Activated CD4-positive, alpha-beta memory T cell treated with anti-CD3 and anti-CD28 coated beads for 36 hours (primary cell): ENCODE data around the gene MRPL51. TPM values are rescaled to one million over a fixed set of nuclear protein-coding genes. Genes with fewer than 3 reads are reported as not detected.

Source experiments
- CTCF ChIA-PET: fragments of 350-600 bp; sonication (Branson Sonifier 250); formaldehyde crosslinking; loops from one replicate; lab custom pipeline; 2021; ENCODE audit warnings: antibody characterized with exemption, inconsistent platforms; lab: Charles Lee
- POLR2A ChIA-PET: fragments of 350-600 bp; sonication (Branson Sonifier 250); formaldehyde crosslinking; loops from one replicate; lab custom pipeline; 2021; ENCODE audit warnings: antibody characterized with exemption; lab: Charles Lee
- DNase-seq: peaks from one replicate; pipeline ENCODE4 v3.0.0-alpha.2; 2020
- H3K27ac Mint-ChIP-seq: one replicate; pipeline ENCODE4 v1.8.0; 2021; ENCODE audit warnings: mixed read lengths
- H3K27me3 Mint-ChIP-seq: one replicate; pipeline ENCODE4 v1.8.0; 2021; ENCODE audit warnings: mixed read lengths
- H3K36me3 Mint-ChIP-seq: one replicate; pipeline ENCODE4 v1.8.0; 2021; ENCODE audit warnings: mixed read lengths
- H3K4me1 Mint-ChIP-seq: one replicate; pipeline ENCODE4 v1.8.0; 2021; ENCODE audit warnings: low read depth, mixed read lengths
- H3K4me3 Mint-ChIP-seq: one replicate; pipeline ENCODE4 v1.8.0; 2021; ENCODE audit warnings: mild to moderate bottlenecking, mixed read lengths
- H3K9me3 Mint-ChIP-seq: one replicate; pipeline ENCODE4 v1.8.0; 2021; ENCODE audit warnings: mixed read lengths
- intact Hi-C: fragments of 100-400 bp; cut with micrococcal nuclease; formaldehyde crosslinking; loops from one replicate; pipeline ENCODE4 v1.15.1; 2023
- total RNA-seq, 2 experiments: library from RNA; stranded (reverse); gene quantifications; one replicate each; pipeline ENCODE4 v1.2.3, GENCODE V29; 2021

Gene MRPL51
- total RNA-seq, 2 experiments from 2014 or later, result 289 to 312 TPM

GRCh38 chr12:6450091-6450868 lies 42.8 kb downstream of the MRPL51 start:
- Mint-ChIP-seq H3K36me3 (peaks cover 77% of the 10 kb centered on the region), H3K9me3 (no peaks in the 10 kb centered on the region), H3K27me3 (no peaks in the 10 kb centered on the region), H3K4me1 (peaks cover 68% of the 10 kb centered on the region), H3K27ac (peak overlapping the region; percentile 100), H3K4me3 (peak overlapping the region; percentile 99)
- intact Hi-C loops, result loop anchor here (10.0 kb wide), 1 partner anchor 335 kb away; the partner anchor contains the start of gene CD4
- CTCF ChIA-PET, result interaction anchor here (2.6 to 5.9 kb wide), 3 partner anchors 15 to 25 kb away, joined by 12 to 50 read pairs (median 21); partner anchors contain the start of gene VAMP1
- POLR2A ChIA-PET, result interaction anchor here (0.9 to 4.7 kb wide), 8 partner anchors 7 to 84 kb away, joined by 3 to 93 read pairs (median 14); partner anchors contain the start of genes GAPDH and VAMP1
- DNase-seq, result peak; percentile 10

GRCh38 chr12:6444704-6445688 lies 48.1 kb downstream of the MRPL51 start, which contains the start of gene CD27:
Gene CD27 (plus strand): TSS chr12:6444955. CDS start chr12:6445096, 141 bp downstream.
- peak; percentile 32 for DNase-seq

DNA sequence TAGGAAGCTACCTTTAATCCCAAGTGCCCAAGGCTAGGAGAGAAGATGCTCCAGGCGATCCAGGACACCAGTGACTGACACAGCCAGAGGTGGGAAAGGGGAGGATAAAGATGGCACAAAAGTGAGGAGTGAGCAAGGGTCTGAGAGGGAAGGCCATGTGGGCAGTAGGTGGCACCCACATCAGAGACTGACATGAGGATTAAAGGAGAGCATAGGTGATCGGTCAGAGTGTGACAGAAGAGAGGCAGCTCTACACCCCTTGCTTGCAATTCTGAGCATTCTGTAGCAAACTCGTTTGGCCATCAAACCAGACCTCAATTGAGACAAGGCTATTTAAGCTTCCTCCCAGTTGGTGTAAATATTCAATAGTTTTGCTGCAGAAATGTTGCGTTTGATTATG lies 49.0 kb downstream of the MRPL51 start:
- H3K4me1 Mint-ChIP-seq, result peaks cover 65% of the 10 kb centered on the region
- peaks cover 42% of the 10 kb centered on the region for H3K36me3 Mint-ChIP-seq
- no peaks in the 10 kb centered on the region for H3K9me3 Mint-ChIP-seq
- POLR2A ChIA-PET, result interaction anchor here (1.0 to 6.8 kb wide), 10 partner anchors 8 to 94 kb away, joined by 3 to 96 read pairs (median 12); partner anchors contain the start of genes MRPL51, TAPBPL and VAMP1
- H3K27ac Mint-ChIP-seq, result peak overlapping the region; percentile 98
- no peaks in the 10 kb centered on the region for H3K27me3 Mint-ChIP-seq
- CTCF ChIA-PET, result interaction anchor here (0.7 to 5.4 kb wide), 9 partner anchors 13 to 365 kb away, joined by 3 to 45 read pairs (median 3); no protein-coding TSS in a partner anchor
- intact Hi-C loops, result loop anchor here (5.0 kb wide), 1 partner anchor 163 kb away; the partner anchor contains the start of gene CHD4
- H3K4me3 Mint-ChIP-seq, result peak overlapping the region; percentile 91
- peak; percentile 28 for DNase-seq

More at GRCh38 chr12:6444704-6445688, 48.1 kb downstream of the MRPL51 start, which contains the start of gene CD27:
- peak within 1 kb of the TSS; percentile 98 for H3K27ac Mint-ChIP-seq
- peaks cover 67% of the 10 kb centered on the region for H3K4me1 Mint-ChIP-seq
- POLR2A ChIA-PET, result interaction anchor here (1.0 to 6.8 kb wide), 7 partner anchors 12 to 90 kb away, joined by 3 to 96 read pairs (median 13); partner anchors contain the start of gene VAMP1
- H3K36me3 Mint-ChIP-seq, result peaks cover 43% of the 10 kb centered on the region
- intact Hi-C loops, result loop anchor here (5.0 kb wide), 1 partner anchor 162 kb away; the partner anchor contains the start of gene CHD4
- no peaks in the 10 kb centered on the region for H3K9me3 Mint-ChIP-seq
- H3K4me3 Mint-ChIP-seq, result peak within 1 kb of the TSS; percentile 91
- CTCF ChIA-PET, result interaction anchor here (1.0 to 5.4 kb wide), 7 partner anchors 9 to 93 kb away, joined by 3 to 45 read pairs (median 12); no protein-coding TSS in a partner anchor
- no peaks in the 10 kb centered on the region for H3K27me3 Mint-ChIP-seq

DNA sequence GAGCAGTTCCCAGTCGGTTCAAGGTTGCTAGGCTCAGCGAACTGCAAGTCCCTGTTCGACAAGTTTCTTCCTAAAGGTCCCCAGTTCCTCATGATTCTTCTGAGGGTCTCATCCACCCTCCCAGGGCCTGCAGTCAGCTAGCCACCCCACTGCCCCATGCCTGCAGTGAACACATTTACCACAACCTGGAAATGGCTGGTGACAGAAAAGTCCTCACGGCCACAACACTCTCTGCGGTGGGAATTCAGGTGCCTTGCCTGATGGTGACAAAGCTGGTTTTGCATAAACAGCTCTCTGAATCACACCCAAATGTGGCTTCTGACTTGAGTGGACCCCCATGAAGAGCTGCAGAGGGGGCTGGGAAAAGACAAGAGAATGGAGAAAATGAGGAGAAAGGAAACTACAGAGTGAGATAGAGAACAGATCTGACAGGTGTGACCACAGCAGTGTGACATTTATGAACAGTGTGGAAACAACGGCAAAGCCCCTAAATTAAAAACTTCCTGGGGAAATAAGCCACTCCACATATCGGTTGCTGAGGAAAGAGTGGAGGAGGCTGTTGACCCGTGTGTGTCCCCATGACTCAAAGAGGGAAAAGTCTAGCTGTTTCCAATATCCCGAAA lies 49.6 kb downstream of the MRPL51 start:
- POLR2A ChIA-PET, result interaction anchor here (1.0 to 6.8 kb wide), 10 partner anchors 9 to 94 kb away, joined by 3 to 96 read pairs (median 12); partner anchors contain the start of genes MRPL51, TAPBPL and VAMP1
- Mint-ChIP-seq H3K36me3 (peaks cover 42% of the 10 kb centered on the region), H3K9me3 (no peaks in the 10 kb centered on the region), H3K27ac (peak overlapping the region; percentile 98), H3K4me1 (peaks cover 69% of the 10 kb centered on the region), H3K27me3 (no peaks in the 10 kb centered on the region), H3K4me3 (peak overlapping the region; percentile 91)
- intact Hi-C loops, result loop anchor here (1.0 to 5.0 kb wide), 4 partner anchors 9 to 164 kb away; partner anchors contain the start of genes CHD4 and TAPBPL
- CTCF ChIA-PET, result interaction anchor here (0.7 to 5.4 kb wide), 11 partner anchors 13 to 366 kb away, joined by 3 to 45 read pairs (median 3); partner anchors contain the start of gene MRPL51
- DNase-seq, result peak; percentile 75

- no peak for DNase-seq
- Mint-ChIP-seq H3K4me1 (peaks cover 66% of the 10 kb centered on the region), H3K27me3 (no peaks in the 10 kb centered on the region), H3K4me3 (no peak overlapping the region), H3K9me3 (no peaks in the 10 kb centered on the region), H3K36me3 (peaks cover 37% of the 10 kb centered on the region), H3K27ac (peak overlapping the region; percentile 98)
- ChIA-PET CTCF (interaction anchor here (0.7 to 5.4 kb wide), 9 partner anchors 15 to 96 kb away, joined by 3 to 45 read pairs (median 4); partner anchors contain the start of gene MRPL51), POLR2A (interaction anchor here (1.3 to 6.8 kb wide), 6 partner anchors 9 to 95 kb away, joined by 3 to 96 read pairs (median 24); partner anchors contain the start of genes TAPBPL and VAMP1)
- intact Hi-C loops, result loop anchor here (1.0 to 5.0 kb wide), 4 partner anchors 9 to 164 kb away; partner anchors contain the start of genes CHD4 and TAPBPL
Observed at GRCh38 chr12:6442836-6443235, 50.2 kb downstream of the MRPL51 start.

Other genes with a start within 250 kb of the MRPL51 start
- gene PLEKHG6, start 182.6 kb downstream of the MRPL51 start, total RNA-seq, result not detected
- 10 to 100 TPM; 47.5 to 49.6 TPM for gene TNFRSF1A, start 151.2 kb downstream of the MRPL51 start, total RNA-seq
- gene SCNN1A, start 117.7 kb downstream of the MRPL51 start, total RNA-seq, result under 1 TPM; 0.17 to 0.26 TPM
- gene LTBR, start 109.1 kb downstream of the MRPL51 start, total RNA-seq, result 1 to 10 TPM; 1.5 to 1.9 TPM
- 10 to 100 TPM; 36.5 to 39.3 TPM for gene CD27, start 48.3 kb downstream of the MRPL51 start, total RNA-seq
- 10 to 100 TPM; 33.4 to 35.0 TPM for gene TAPBPL, start 41.2 kb downstream of the MRPL51 start, total RNA-seq
- 10 to 100 TPM; 27.7 to 30.2 TPM for gene VAMP1, start 22.6 kb downstream of the MRPL51 start, total RNA-seq
- gene NCAPD2, start 840 bp upstream of the MRPL51 start, total RNA-seq, result 100 to 1,000 TPM; 192 to 196 TPM
- gene GAPDH, start 41.3 kb upstream of the MRPL51 start, total RNA-seq, result 1,000 to 10,000 TPM; 5,823 to 5,836 TPM
- 10 to 100 TPM; 10.9 to 12.4 TPM for gene IFFO1, start 62.8 kb upstream of the MRPL51 start, total RNA-seq
- 10 to 100 TPM; 74.9 to 82.2 TPM for gene NOP2, start 75.0 kb upstream of the MRPL51 start, total RNA-seq
- 100 to 1,000 TPM; 302 to 305 TPM for gene CHD4, start 114.1 kb upstream of the MRPL51 start, total RNA-seq
- gene LPAR5, start 142.7 kb upstream of the MRPL51 start, total RNA-seq, result 1 to 10 TPM; 4.7 to 4.8 TPM
- 1 to 10 TPM in 1 of 2 experiments, under 1 TPM in 1; 0.63 to 1.2 TPM for gene ACRBP, start 154.2 kb upstream of the MRPL51 start, total RNA-seq
- 10 to 100 TPM; 13.8 to 15.2 TPM for gene ING4, start 169.9 kb upstream of the MRPL51 start, total RNA-seq
- 10 to 100 TPM; 55.3 to 56.3 TPM for gene ZNF384, start 196.1 kb upstream of the MRPL51 start, total RNA-seq
- gene PIANP, start 207.6 kb upstream of the MRPL51 start, total RNA-seq, result under 1 TPM; 0.17 to 0.44 TPM
- gene COPS7A, start 230.8 kb upstream of the MRPL51 start, total RNA-seq, result 10 to 100 TPM; 37.6 to 39.4 TPM